Measurements from ENCODE around the gene AS3MT.
"Not testable (repeated sequence)": the region's sequence is repeated elsewhere in the genome, so short reads cannot be mapped to it uniquely, and the experiment has no call there.

Gene AS3MT

GRCh38 chr10:102918817-102919245 lies 49.6 kb downstream of the AS3MT start:
- DNase-seq (ENCODE audit: low read depth in 2 of 3, low spot score in 1 of 3), result peak in 2 of 3 donors; percentile 14 to 27

- DNase-seq (ENCODE audit: low read depth in 2 of 3, low spot score in 1 of 3), result no peak
Measured at GRCh38 chr10:102919246-102919959, 50.1 kb downstream of the AS3MT start.

GRCh38 chr10:102919992-102920739 lies 50.9 kb downstream of the AS3MT start:
- no peak for DNase-seq (ENCODE audit: low read depth in 2 of 3, low spot score in 1 of 3)

GRCh38 chr10:102923601-102924000 lies 54.3 kb downstream of the AS3MT start:
- DNase-seq (ENCODE audit: low read depth in 2 of 3, low spot score in 1 of 3), result no peak

GRCh38 chr10:102926842-102927241 lies 57.6 kb downstream of the AS3MT start:
- no peak for DNase-seq (ENCODE audit: low read depth in 2 of 3, low spot score in 1 of 3)

GRCh38 chr10:102927311-102928010 lies 58.2 kb downstream of the AS3MT start:
- no peak for DNase-seq (ENCODE audit: low read depth in 2 of 3, low spot score in 1 of 3)

- not testable (repeated sequence) for DNase-seq (ENCODE audit: low read depth in 2 of 3, low spot score in 1 of 3)
Measured at GRCh38 chr10:102928442-102928841, 59.2 kb downstream of the AS3MT start.

- DNase-seq (ENCODE audit: low read depth in 2 of 3, low spot score in 1 of 3), result no peak
Measured at GRCh38 chr10:102930720-102931119, 61.5 kb downstream of the AS3MT start.

- DNase-seq (ENCODE audit: low read depth in 2 of 3, low spot score in 1 of 3), result no peak
Measured at GRCh38 chr10:102931643-102932042, 62.4 kb downstream of the AS3MT start.

GRCh38 chr10:102935505-102935904 lies 66.2 kb downstream of the AS3MT start:
- DNase-seq (ENCODE audit: low read depth in 2 of 3, low spot score in 1 of 3), result no peak

- peak in 2 of 3 donors; percentile 16 to 22 for DNase-seq (ENCODE audit: low read depth in 2 of 3, low spot score in 1 of 3)
Measured at GRCh38 chr10:102935939-102936605, 66.8 kb downstream of the AS3MT start.

GRCh38 chr10:102941401-102941800 lies 72.1 kb downstream of the AS3MT start:
- DNase-seq (ENCODE audit: low read depth in 2 of 3, low spot score in 1 of 3), result no peak

GRCh38 chr10:102945449-102945848 lies 76.2 kb downstream of the AS3MT start:
- DNase-seq (ENCODE audit: low read depth in 2 of 3, low spot score in 1 of 3), result no peak

GRCh38 chr10:102945962-102946361 lies 76.7 kb downstream of the AS3MT start:
- DNase-seq (ENCODE audit: low read depth in 2 of 3, low spot score in 1 of 3), result no peak

- DNase-seq (ENCODE audit: low read depth in 2 of 3, low spot score in 1 of 3), result no peak
Measured at GRCh38 chr10:102946992-102947391, 77.7 kb downstream of the AS3MT start.

- no peak for DNase-seq (ENCODE audit: low read depth in 2 of 3, low spot score in 1 of 3)
Measured at GRCh38 chr10:102948176-102948575, 78.9 kb downstream of the AS3MT start.

GRCh38 chr10:102948786-102949185 lies 79.5 kb downstream of the AS3MT start:
- no peak for DNase-seq (ENCODE audit: low read depth in 2 of 3, low spot score in 1 of 3)

- DNase-seq (ENCODE audit: low read depth in 2 of 3, low spot score in 1 of 3), result no peak
Measured at GRCh38 chr10:102949916-102950315, 80.6 kb downstream of the AS3MT start.

- DNase-seq (ENCODE audit: low read depth in 2 of 3, low spot score in 1 of 3), result no peak
Measured at GRCh38 chr10:102951316-102951715, 82.0 kb downstream of the AS3MT start.

Data from stimulated activated CD4-positive, alpha-beta T cell treated with anti-CD3 and anti-CD28 coated beads, Interleukin-12 subunit alpha, Interleukin-12 subunit beta, amount 100 ng/mL, for 48 hours (primary cell).